Endothelial cell of coronary artery (primary cell): ENCODE measurements around the gene DBF4. TPM values are rescaled to one million over a fixed set of nuclear protein-coding genes. Genes with fewer than 3 reads are reported as not detected.

Source experiments
- total RNA-seq: library from RNA; depleted of rRNA; stranded (reverse); fragments of >200 nt; gene quantifications from 2 replicates; pipeline ENCODE4 v1.2.3, GENCODE V29; 2014

DBF4 gene
- total RNA-seq = 10.3 and 15.7 TPM in 2 replicates

GRCh38 chr7:87876040-87876868 lies at the start of gene DBF4, which contains the start of gene SLC25A40:
DBF4 (plus strand) TSS chr7:87876493; CDS start chr7:87876733, 240 bp downstream.
SLC25A40 (minus strand) TSS chr7:87876360; CDS start chr7:87858727, 17,633 bp downstream.

GRCh38 chr7:87933953-87934698 lies 57.8 kb downstream of the DBF4 start, which contains the start of gene ADAM22:
ADAM22 (plus strand) TSS chr7:87934251; CDS start chr7:87934466, 215 bp downstream.

Other genes starting within 250 kb of the DBF4 start
- 0.72 and 1.0 TPM in 2 replicates for gene RUNDC3B, start 248.1 kb upstream of the DBF4 start, total RNA-seq
- gene SLC25A40, start 133 bp upstream of the DBF4 start, total RNA-seq = 3.0 and 3.7 TPM in 2 replicates
- gene ADAM22, start 57.8 kb downstream of the DBF4 start, total RNA-seq = 0.38 and 0.45 TPM in 2 replicates